OCI-M2 (cell line): ENCODE measurements around the gene CACNG1.

Source experiments
- DNase-seq: peaks from one replicate; lab custom pipeline; 2025; ENCODE audit not compliant: unreplicated experiment; lab: John Stamatoyannopoulos, UW

CACNG1 gene

DNA sequence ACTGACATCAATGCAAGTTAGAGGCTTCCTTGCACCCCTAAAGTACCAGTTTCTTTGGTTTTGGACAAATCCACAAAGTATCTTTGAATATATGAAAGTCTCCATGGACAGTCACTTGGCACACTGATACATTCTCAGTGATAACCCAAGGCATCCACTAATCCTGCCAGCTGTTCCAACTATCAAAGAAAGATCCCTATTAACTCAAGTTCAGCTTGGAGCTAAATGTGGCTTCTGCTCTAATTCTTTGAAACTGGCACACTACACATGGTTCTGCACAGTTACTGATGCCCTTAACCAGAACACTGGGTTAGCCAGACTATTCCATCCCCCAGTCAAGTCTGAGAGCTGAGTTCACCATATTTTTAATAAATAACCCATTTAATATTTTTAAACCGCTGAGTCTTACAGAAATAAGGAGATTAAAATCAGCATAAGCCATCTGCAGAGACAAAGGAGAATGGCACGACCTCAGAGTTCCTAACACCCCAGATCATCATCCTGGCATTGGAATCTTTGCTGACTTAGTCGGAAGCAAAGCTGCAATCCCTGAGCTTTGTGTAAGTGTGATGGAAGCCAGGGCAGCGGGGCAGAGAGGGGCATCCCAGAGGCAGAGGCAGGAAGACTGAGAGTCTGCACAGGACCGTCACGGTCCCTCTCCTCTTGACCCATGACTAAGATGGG lies 6.3 kb downstream of the CACNG1 start:
- no peak for DNase-seq

DNA sequence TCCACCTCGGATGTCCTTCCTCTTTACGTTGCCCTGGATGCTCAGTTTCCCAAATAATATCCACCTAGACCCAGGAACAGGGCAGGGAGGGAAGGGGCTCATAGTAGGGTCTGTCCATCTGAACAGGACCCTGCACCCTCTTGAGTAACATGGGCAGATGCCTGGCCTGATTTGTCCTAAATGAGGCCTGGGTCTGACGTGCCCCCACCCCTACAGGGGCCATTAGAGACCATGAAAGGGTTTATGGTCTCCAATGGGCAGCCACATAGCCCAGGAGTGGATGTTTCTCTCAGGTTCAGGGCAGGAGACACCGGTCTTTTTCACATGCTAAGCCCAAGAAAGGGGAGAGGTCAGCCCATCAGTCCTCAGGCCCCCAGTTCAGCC lies 6.8 kb downstream of the CACNG1 start:
- no peak for DNase-seq

DNA sequence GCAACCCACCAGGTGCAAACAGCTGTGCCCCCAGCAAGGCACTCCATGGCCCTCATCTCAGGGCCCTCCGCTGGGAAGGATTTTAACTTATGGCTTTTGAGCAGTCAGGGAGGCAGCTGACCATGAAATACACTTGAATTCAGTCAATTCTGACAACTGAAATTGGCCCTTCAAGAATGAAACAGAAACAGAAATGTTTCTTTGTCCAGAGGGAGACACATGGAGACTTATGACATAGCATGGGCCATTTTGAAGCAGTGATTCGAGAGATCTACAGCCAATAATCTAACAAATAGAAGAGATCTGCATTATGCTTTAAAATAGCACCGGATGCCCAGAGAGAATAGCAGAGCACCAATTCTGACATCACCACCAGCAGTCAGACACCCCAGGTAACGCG lies 7.5 kb downstream of the CACNG1 start:
- no peak for DNase-seq

GRCh38 chr17:67052720-67053437 lies 8.5 kb downstream of the CACNG1 start:
- no peak for DNase-seq

DNA sequence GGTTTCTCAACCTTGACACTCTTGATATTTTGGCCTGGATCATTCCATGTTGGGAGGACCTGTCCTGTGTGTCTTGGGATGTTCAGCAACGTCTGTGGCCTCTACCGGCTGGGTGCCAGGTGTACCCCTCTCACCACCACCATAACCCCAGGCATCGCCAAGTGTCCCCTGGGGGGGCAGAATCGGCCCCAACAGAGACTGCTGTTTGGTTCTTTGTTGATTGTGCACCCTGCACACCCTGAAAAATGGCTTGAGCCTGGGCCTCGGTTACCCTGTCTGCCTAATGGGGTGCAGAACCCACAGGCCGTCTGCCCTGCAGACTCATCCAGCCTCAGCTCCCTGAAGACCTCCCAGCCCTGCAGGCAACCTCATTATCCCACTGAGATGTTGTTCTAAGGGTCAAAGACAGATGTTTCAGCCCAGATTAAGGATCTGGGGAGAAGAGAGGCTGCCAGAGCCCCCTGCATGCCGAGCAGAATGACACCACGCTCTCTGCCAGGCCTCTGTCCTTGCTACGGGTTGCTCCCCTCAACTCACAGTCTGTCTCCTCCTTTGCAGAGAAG lies 9.2 kb downstream of the CACNG1 start:
- DNase-seq = no peak

DNA sequence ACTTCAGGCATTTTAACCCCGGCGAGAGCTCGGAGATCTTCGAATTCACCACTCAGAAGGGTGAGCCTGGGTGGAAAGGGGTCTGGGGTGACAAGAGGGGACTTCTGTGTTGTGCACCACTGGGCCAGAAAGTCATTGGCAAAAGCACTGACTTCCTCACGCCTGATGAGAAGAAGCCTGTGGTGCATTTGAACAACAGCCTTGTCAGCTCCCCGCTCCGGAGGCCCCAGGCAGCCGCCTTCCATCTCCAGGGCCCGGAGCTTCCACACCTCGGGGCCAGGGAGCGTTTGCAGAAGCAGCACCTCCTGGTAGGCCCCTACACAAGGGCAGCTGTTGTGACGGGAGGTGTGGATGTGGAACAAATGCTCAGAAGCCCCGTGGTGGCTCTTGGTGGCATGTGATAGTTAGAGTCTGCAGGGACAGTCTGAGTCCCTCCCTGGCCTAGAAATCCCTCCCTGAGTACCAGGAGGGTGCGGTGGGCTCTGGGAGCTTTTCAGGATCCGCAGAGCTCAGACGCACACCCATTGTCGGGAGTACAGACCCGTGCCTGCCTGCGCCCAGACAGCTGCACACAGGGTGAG lies 9.7 kb downstream of the CACNG1 start:
- DNase-seq = no peak

- no peak for DNase-seq
Measured at GRCh38 chr17:67054608-67055007, 10.3 kb downstream of the CACNG1 start.

DNA sequence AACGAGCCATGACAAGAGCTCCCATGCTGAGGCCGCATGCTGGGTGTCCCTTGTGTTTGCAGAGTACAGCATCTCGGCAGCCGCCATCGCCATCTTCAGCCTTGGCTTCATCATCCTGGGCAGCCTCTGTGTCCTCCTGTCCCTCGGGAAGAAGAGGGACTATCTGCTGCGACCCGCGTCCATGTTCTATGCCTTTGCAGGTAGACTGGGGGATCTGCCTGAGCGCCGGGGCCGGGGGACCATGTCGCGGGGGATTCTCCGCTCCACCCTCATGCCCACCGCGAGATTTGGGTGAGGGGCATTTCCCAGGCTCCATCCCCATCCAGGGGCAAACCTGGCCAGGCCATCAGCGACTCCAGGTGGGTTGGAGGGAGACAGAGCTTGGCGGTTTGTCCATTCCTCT lies 10.7 kb downstream of the CACNG1 start:
- DNase-seq = no peak

- DNase-seq = no peak
Measured at GRCh38 chr17:67055811-67056745, 11.7 kb downstream of the CACNG1 start.

- DNase-seq = no peak
Measured at GRCh38 chr17:67056746-67057490, 12.6 kb downstream of the CACNG1 start.

DNA sequence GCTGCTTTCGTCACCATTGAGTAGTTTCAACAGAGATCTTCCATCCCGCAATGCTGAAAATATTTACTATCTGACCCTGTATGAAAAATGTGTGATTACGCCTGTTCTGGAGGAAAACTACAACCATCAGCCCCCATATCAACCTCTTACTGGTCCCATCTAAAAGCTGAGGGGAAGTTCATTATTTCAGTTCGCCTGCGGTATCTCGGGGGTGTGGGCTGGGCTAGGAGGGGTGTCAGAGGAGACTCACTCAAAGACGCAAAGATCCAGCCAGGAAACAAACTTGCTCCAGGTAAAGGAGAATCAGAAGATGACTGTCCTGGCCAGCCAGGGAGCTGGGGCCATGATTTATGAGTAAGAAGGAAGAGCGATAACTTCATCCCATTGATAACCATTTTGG lies 13.7 kb downstream of the CACNG1 start:
- DNase-seq = no peak

GRCh38 chr17:67059372-67059771 lies 15.0 kb downstream of the CACNG1 start:
- no peak for DNase-seq

DNA sequence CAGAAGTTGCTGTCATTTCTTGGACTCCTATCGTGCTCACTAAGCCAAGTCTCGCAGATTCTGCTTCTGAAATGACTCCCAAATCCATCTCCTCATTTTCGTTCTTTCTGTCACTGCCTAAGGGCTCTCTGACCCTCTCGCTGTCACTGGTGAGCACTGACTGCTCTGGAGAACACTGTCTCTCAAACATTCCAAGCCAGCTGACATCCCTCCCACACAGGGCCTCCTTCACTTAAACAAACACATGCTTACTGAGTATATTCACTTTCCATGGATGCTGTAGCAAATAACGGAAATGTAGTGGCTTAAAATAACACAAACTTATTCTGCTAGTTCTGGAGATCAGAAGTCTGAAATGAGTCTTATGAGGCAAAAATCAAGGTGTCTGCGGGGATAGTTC lies 18.8 kb downstream of the CACNG1 start:
- DNase-seq = no peak

GRCh38 chr17:67066717-67067116 lies 22.4 kb downstream of the CACNG1 start:
- DNase-seq = no peak

GRCh38 chr17:67067571-67068482 lies 23.5 kb downstream of the CACNG1 start:
- no peak for DNase-seq

- no peak for DNase-seq
Measured at GRCh38 chr17:67068999-67069398, 24.6 kb downstream of the CACNG1 start.

DNA sequence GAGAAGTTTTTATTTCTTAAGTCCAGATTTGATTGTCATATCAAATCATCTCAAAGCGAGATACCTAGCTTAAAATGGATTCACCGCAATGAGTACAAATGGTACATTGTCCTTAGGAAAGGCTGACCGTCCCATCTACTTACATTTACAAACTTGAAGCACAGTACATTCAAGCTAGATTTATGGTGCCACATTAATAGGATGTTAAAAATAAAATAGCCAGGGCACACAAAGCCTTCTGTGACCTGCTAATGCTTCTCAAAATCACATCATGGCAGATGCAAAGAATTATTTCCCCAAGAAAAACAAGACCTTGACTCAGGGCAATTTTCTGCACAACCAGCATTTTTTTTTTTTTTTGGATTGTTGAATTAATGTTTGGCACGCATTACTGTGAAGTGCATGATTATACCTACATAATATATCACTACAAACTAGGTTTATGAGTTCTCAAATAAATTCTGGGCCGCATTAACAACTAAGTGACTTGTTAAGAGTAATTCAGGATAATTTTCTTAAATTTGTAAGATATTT lies 25.3 kb downstream of the CACNG1 start:
- DNase-seq = no peak

DNA sequence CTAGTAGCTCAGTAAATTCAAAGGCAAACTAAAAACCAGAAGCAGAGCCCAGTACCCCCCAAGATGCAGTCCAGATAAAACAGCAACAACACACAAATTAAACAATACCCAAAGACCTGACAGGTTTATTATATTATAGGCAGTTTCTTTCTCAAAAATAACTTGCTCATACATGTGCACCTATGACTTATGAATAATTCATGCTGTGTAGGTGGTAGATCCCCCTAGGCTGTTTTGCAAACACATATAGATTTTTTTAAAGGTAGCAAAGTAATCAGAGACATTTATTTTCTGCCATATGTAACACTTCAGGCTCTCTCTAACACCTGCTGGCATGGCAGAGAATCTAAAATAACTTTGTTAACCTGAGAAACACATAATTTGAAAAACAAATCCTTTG lies 27.2 kb downstream of the CACNG1 start:
- DNase-seq = no peak

- no peak for DNase-seq
Measured at GRCh38 chr17:67072885-67073284, 28.5 kb downstream of the CACNG1 start.
